Stomach (tissue), 9 donors: ENCODE measurements around the gene IFI27L1. TPM values are rescaled to one million over a fixed set of nuclear protein-coding genes. Genes with fewer than 3 reads are reported as not detected.

Experiments
- DNase-seq, 2 donors: peaks; one replicate each; pipeline versions ENCODE4 v3.0.0 to v3.0.0-alpha.2; 2013 to 2019
- H3K27ac ChIP-seq, 5 donors: fragments of 200-600 bp in 4 of 5; sonication (generic) in 4 of 5; one replicate each; pipeline ENCODE4 v1.5.1; 2013 to 2019; ENCODE audit warnings: mild to moderate bottlenecking in 1 of 5, moderate library complexity in 1 of 5
- H3K27me3 ChIP-seq, 3 donors: fragments of 200-600 bp; sonication (generic); one replicate each; pipeline ENCODE4 v1.5.1; 2017 to 2019; ENCODE audit warnings: mixed run types in 1 of 3
- H3K36me3 ChIP-seq, 4 donors: fragments of 200-600 bp; sonication (generic); 1 replicate in 3 of 4; 2 replicates in 1 of 4; pipeline ENCODE4 v1.5.1; 2016 to 2019
- H3K4me1 ChIP-seq, 4 donors: fragments of 200-600 bp; sonication (generic); one replicate each; pipeline ENCODE4 v1.5.1; 2016 to 2019
- H3K4me3 ChIP-seq, 4 donors: fragments of 200-600 bp; sonication (generic) in 3 of 4; one replicate each; pipeline ENCODE4 v1.5.1; 2016 to 2019; ENCODE audit warnings: mild to moderate bottlenecking in 1 of 4
- H3K9me3 ChIP-seq, 4 donors: fragments of 200-600 bp; sonication (generic); one replicate each; pipeline ENCODE4 v1.5.1; 2016 to 2019
- CTCF ChIP-seq, 7 experiments: fragments of 450-650 bp in 4 of 7; fragments of 200-600 bp in 3 of 7; sonication (generic) in 3 of 7; IDR thresholded peaks; one replicate each; pipeline ENCODE4 v1.5.1; 2016 to 2019; ENCODE audit warnings: antibody characterized with exemption in 7 of 7, control low read depth in 2 of 7, mild to moderate bottlenecking in 1 of 7
- EP300 ChIP-seq: sonication (generic); formaldehyde crosslinking; IDR thresholded peaks from one replicate; pipeline ENCODE4 v1.6.1; 2017; ENCODE audit warnings: antibody characterized with exemption
- POLR2A ChIP-seq, 4 donors: fragments of 450-650 bp; IDR thresholded peaks; one replicate each; pipeline ENCODE4 v1.6.1; 2016; ENCODE audit warnings: antibody characterized with exemption in 4 of 4, control low read depth in 2 of 4, mild to moderate bottlenecking in 1 of 4, moderate library complexity in 1 of 4
- POLR2AphosphoS5 ChIP-seq, 3 donors: sonication (generic); formaldehyde crosslinking; IDR thresholded peaks; one replicate each; pipeline ENCODE4 v1.6.1; 2016; ENCODE audit warnings: antibody characterized with exemption in 3 of 3
- WGBS, 5 donors: extraction: QIAGEN DNeasy Blood & Tissue Kit in 3 of 5; methylation state at CpG; one replicate each; pipeline versions ENCODE4 v1.1.5 to v1.1.7; 2013 to 2018; 5-methylcytosine and 5-hydroxymethylcytosine counted together
- intact Hi-C: fragments of 100-400 bp; cut with DNase I; formaldehyde crosslinking; loops from one replicate; pipeline ENCODE4 v1.15.1; 2023; ENCODE audit warnings: low total_unique reads
- polyA plus RNA-seq, 3 donors: library from polyadenylated mRNA; stranded (reverse); fragments of 200-250 nt; gene quantifications; one replicate each; pipeline ENCODE4 v1.2.3, GENCODE V29; 2013
- total RNA-seq, 5 donors: library from RNA; depleted of rRNA; stranded (reverse); fragments of >200 nt; gene quantifications; one replicate each; pipeline versions ENCODE4 v1.1.0 to v1.2.3, GENCODE V29; 2014 to 2016
- donor health status: healthy with polysubstance abuse.
- donor health status: Bipolar disorder and iron deficiency.
- donor health status: healthy.

IFI27L1 gene
- total and polyA plus RNA-seq, 8 donors, result 1.6 to 33.7 (median 15.1) TPM; not detected in 1

DNA sequence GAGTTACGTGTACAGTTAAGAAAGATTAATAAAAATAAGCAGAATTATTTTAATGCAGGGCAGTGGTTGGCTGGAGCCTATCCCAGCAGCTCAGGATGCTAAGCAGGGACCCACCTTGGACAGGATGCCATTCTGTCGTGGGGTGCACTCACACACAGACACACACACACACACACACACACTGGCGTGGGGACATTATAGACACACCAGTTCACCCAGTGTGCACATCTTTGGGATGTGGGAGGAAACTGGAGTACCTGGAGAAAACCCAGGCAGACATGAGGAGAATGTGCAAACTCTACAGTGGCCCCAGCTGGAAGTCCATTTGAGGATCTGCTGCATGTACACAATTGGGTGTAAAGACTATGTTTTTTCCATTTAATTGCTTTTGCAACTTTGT lies 61.1 kb downstream of the IFI27L1 start:
- WGBS, 5 donors, result 58 to 80% (median 77%) methylated on average over 3 of the region's 3 CpGs
- Histone ChIP-seq H3K27ac (no peak overlapping the region), H3K27me3 (peaks cover 0 to 8% (median 0%) of the 10 kb centered on the region in 3 donors), H3K4me1 (no peaks in the 10 kb centered on the region), H3K4me3 (no peak overlapping the region), H3K9me3 (no peaks in the 10 kb centered on the region), H3K36me3 (no peaks in the 10 kb centered on the region)
- DNase-seq, result no peak
- TF ChIP-seq CTCF (IDR thresholded peaks at IDR 0.05), result no peak
- no peak for TF ChIP-seq EP300
- TF ChIP-seq POLR2AphosphoS5 (IDR thresholded peaks at IDR 0.05), result no peak
- no peak for TF ChIP-seq POLR2A (IDR thresholded peaks at IDR 0.05)
- intact Hi-C loops, result no loop called here

DNA sequence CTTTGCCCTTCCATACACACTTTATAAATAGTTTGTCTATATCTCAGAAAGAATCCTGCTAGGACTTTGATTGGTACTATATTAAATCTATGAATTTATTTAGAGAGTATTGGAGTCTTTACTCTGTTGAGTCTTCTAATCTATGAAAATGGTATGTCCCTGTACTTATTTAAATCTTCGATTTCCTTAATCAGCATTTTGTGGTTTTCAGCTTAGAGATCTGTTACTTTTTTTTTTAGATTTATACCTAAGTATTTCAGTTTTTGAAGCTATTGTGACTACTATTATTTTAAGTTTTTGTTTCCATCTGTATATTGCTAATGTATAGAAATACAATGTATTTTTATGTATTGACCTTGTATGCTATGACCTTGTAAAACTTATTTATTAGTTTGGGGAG lies 61.7 kb downstream of the IFI27L1 start:
- 68 to 85% (median 79%) methylated on average over 1 of the region's 1 CpG for WGBS, 5 donors
- no peak for DNase-seq
- TF ChIP-seq EP300, result no peak
- no peak for TF ChIP-seq POLR2AphosphoS5 (IDR thresholded peaks at IDR 0.05)
- no peak for TF ChIP-seq POLR2A (IDR thresholded peaks at IDR 0.05)
- TF ChIP-seq CTCF (IDR thresholded peaks at IDR 0.05), result no peak
- intact Hi-C loops, result no loop called here
- no peak overlapping the region for H3K27ac ChIP-seq
- no peaks in the 10 kb centered on the region for H3K4me1 ChIP-seq
- peaks cover 0 to 8% (median 0%) of the 10 kb centered on the region in 3 donors for H3K27me3 ChIP-seq
- no peaks in the 10 kb centered on the region for H3K36me3 ChIP-seq
- no peak overlapping the region for H3K4me3 ChIP-seq
- no peaks in the 10 kb centered on the region for H3K9me3 ChIP-seq

DNA sequence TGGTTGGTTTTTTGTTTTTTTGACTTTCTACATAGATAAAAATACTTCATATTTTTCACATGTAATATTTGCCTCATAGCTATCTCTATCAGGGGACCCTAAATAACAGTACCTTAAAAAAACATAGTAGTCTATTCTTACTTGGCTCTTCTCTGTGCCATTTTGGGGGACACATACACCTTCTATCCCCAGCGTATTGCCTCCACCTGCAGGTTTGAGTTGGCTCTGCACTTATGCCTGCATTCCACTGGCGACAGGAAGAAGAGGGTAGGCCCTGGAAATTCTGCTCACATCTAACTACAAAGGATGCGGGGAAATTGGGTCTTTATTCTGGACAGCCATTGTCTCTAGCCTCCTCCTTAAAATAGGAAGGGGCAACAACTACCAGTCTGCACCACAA lies 62.1 kb downstream of the IFI27L1 start:
- Histone ChIP-seq H3K27me3 (peaks cover 0 to 6% (median 0%) of the 10 kb centered on the region in 3 donors), H3K9me3 (no peaks in the 10 kb centered on the region), H3K27ac (no peak overlapping the region), H3K4me3 (no peak overlapping the region), H3K36me3 (no peaks in the 10 kb centered on the region), H3K4me1 (no peaks in the 10 kb centered on the region)
- no peak for TF ChIP-seq EP300
- TF ChIP-seq CTCF (IDR thresholded peaks at IDR 0.05), result peak in 1 of 7 experiments; percentile 11
- intact Hi-C loops, result no loop called here
- DNase-seq, result no peak
- 65 to 78% (median 72%) methylated on average over 3 of the region's 3 CpGs for WGBS, 5 donors

DNA sequence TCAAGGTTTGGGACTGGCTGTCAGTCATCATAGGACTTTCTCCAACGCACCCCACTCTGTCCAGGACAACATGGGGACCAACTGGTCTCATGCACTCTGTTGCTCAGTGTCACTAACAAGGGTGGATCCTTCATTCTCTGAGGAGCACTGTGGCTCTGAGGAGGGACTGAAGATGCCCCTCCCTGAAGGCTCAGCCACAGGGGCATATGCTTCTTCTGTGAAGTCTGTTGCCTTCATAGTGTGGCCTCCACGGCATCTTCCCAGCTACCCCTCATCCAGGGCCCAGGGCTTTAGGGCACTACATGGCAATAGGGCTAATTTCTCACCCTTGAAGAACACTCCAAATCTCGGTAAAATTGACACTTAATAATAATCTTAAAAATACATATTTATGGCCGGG lies 62.6 kb downstream of the IFI27L1 start:
- 90 to 95% (median 94%) methylated on average over 4 of the region's 4 CpGs for WGBS, 5 donors
- Histone ChIP-seq H3K9me3 (no peaks in the 10 kb centered on the region), H3K36me3 (no peaks in the 10 kb centered on the region), H3K4me3 (no peak overlapping the region), H3K27me3 (peaks cover 0 to 1% (median 0%) of the 10 kb centered on the region in 3 donors), H3K4me1 (no peaks in the 10 kb centered on the region), H3K27ac (no peak overlapping the region)
- no peak for TF ChIP-seq POLR2AphosphoS5 (IDR thresholded peaks at IDR 0.05)
- no peak for TF ChIP-seq CTCF (IDR thresholded peaks at IDR 0.05)
- TF ChIP-seq POLR2A (IDR thresholded peaks at IDR 0.05), result no peak
- TF ChIP-seq EP300, result no peak
- DNase-seq, result no peak
- intact Hi-C loops, result no loop called here
